ENCODE measurements around the gene ENO1. TPM values are rescaled to one million over a fixed set of nuclear protein-coding genes. Genes with fewer than 3 reads are reported as not detected.

Gene ENO1
- total and polyA plus RNA-seq, 8 donors = 206 to 577 (median 350) TPM

GRCh38 chr1:8813991-8814390 is 64.5 kb downstream of the ENO1 start:
- Histone ChIP-seq H3K36me3 (no peaks in the 10 kb centered on the region), H3K9me3 (no peaks in the 10 kb centered on the region)
- intact Hi-C loops (cut with DNase I; ENCODE audit: low total_unique reads) = no loop called here

GRCh38 chr1:8813016-8813763 is 65.3 kb downstream of the ENO1 start:
- intact Hi-C loops (cut with DNase I; ENCODE audit: low total_unique reads) = no loop called here
- TF ChIP-seq CTCF (IDR thresholded peaks at IDR 0.05) (no peak), POLR2AphosphoS5 (IDR thresholded peaks at IDR 0.05) (no peak), POLR2A (IDR thresholded peaks at IDR 0.05) (no peak), EP300 (IDR thresholded peaks at IDR 0.05) (no peak)
- Histone ChIP-seq H3K27me3 (no peaks in the 10 kb centered on the region), H3K27ac (peak overlapping the region in 3 of 5 donors; percentile 30 to 98 (median 31)), H3K4me1 (peaks cover 29 to 61% (median 46%) of the 10 kb centered on the region in 4 donors), H3K36me3 (no peaks in the 10 kb centered on the region), H3K9me3 (no peaks in the 10 kb centered on the region), H3K4me3 (no peak overlapping the region)
- DNase-seq = peak in 1 of 2 donors; percentile 29
- 38 to 50% (median 41%) methylated on average over 6 of the region's 6 CpGs for WGBS, 5 donors

More at GRCh38 chr1:8813991-8814390, 64.5 kb downstream of the ENO1 start:
- Histone ChIP-seq H3K27me3 (no peaks in the 10 kb centered on the region), H3K27ac (peak overlapping the region in 4 of 5 donors; percentile 7 to 98 (median 30)), H3K4me1 (peaks cover 29 to 62% (median 52%) of the 10 kb centered on the region in 4 donors), H3K4me3 (no peak overlapping the region)
- TF ChIP-seq POLR2A (IDR thresholded peaks at IDR 0.05) (no peak), POLR2AphosphoS5 (IDR thresholded peaks at IDR 0.05) (no peak), EP300 (IDR thresholded peaks at IDR 0.05) (no peak), CTCF (IDR thresholded peaks at IDR 0.05) (no peak)
- no peak for DNase-seq

GRCh38 chr1:8812081-8812480 is 66.4 kb downstream of the ENO1 start:
- Histone ChIP-seq H3K9me3 (no peaks in the 10 kb centered on the region), H3K27ac (peak overlapping the region in 3 of 5 donors; percentile 8 to 36 (median 9))
- intact Hi-C loops (cut with DNase I; ENCODE audit: low total_unique reads) = no loop called here

More at GRCh38 chr1:8812081-8812480, 66.4 kb downstream of the ENO1 start:
- Histone ChIP-seq H3K27me3 (no peaks in the 10 kb centered on the region), H3K4me1 (peaks cover 29 to 60% (median 45%) of the 10 kb centered on the region in 4 donors), H3K36me3 (no peaks in the 10 kb centered on the region), H3K4me3 (no peak overlapping the region)
- TF ChIP-seq EP300 (IDR thresholded peaks at IDR 0.05) (no peak), CTCF (IDR thresholded peaks at IDR 0.05) (no peak), POLR2AphosphoS5 (IDR thresholded peaks at IDR 0.05) (no peak), POLR2A (IDR thresholded peaks at IDR 0.05) (no peak)
- DNase-seq = no peak
- 60 to 91% (median 83%) methylated on average over 6 of the region's 6 CpGs for WGBS, 5 donors

Small RNA genes lying within 50 kb of the gene (small RNA-seq; reads per million reads assigned to genes)
- 0 reads per million in 4 donors for gene AL139415.2
- 0 to 0.30 (median 0) reads per million in 4 donors for gene MIR6728
- gene RNU6-304P = 0 reads per million in 4 donors

Other genes with a start within 250 kb of the ENO1 start
- gene RERE, start 61.0 kb downstream of the ENO1 start, total RNA-seq = 100 to 1,000 TPM in 2 of 5 donors, 10 to 100 TPM in 3; 75.0 to 198 (median 99.2) TPM
- gene RERE, start 61.0 kb downstream of the ENO1 start, polyA plus RNA-seq = 10 to 100 TPM; 15.6 to 21.6 (median 18.0) TPM
- gene CA6, start 67.2 kb upstream of the ENO1 start, total RNA-seq = not detected
- gene CA6, start 67.2 kb upstream of the ENO1 start, polyA plus RNA-seq = not detected
- gene SLC2A7, start 147.7 kb upstream of the ENO1 start, total RNA-seq = not detected
- not detected for gene SLC2A7, start 147.7 kb upstream of the ENO1 start, polyA plus RNA-seq
- gene SLC2A5, start 190.9 kb upstream of the ENO1 start, total RNA-seq = 1 to 10 TPM in 3 of 5 donors, not detected in 2; 2.0 to 6.4 (median 2.7) TPM
- gene SLC2A5, start 190.9 kb upstream of the ENO1 start, polyA plus RNA-seq = 1 to 10 TPM in 1 of 3 donors, under 1 TPM in 1, not detected in 1; 0.19 to 3.1 TPM

Data from stomach (tissue), 9 donors.